H9 (cell line): ENCODE results near the gene USP34. TPM values are rescaled to one million over a fixed set of nuclear protein-coding genes. Genes with fewer than 3 reads are reported as not detected.
A peak's percentile ranks its signal among the peaks of the same experiment; 100 is the strongest.

Source experiments
- DNase-seq: peaks from one replicate; pipeline ENCODE4 v3.0.0-alpha.2; 2017
- H2AFZ ChIP-seq: one replicate; pipeline ENCODE4 v1.6.1; 2013; ENCODE audit warnings: mild to moderate bottlenecking, low read length, control low read depth, moderate library complexity
- H2AK5ac ChIP-seq: 2 replicates; pipeline ENCODE4 v1.6.1; 2013; ENCODE audit warnings: low read length, control low read depth, mixed read lengths; ENCODE audit not compliant: insufficient read length
- H2BK120ac ChIP-seq: one replicate; pipeline ENCODE4 v1.6.1; 2013; ENCODE audit warnings: low read depth, mild to moderate bottlenecking, low read length, control low read depth, inconsistent platforms; ENCODE audit not compliant: poor library complexity, severe bottlenecking
- H2BK12ac ChIP-seq: 2 replicates; pipeline ENCODE4 v1.6.1; 2013; ENCODE audit warnings: low read length, control low read depth, mixed read lengths, low read depth; ENCODE audit not compliant: insufficient read length
- H2BK15ac ChIP-seq: 2 replicates; pipeline ENCODE4 v1.6.1; 2013; ENCODE audit warnings: low read depth, low read length, control low read depth
- H2BK20ac ChIP-seq: one replicate; pipeline ENCODE4 v1.6.1; 2013; ENCODE audit warnings: low read depth, mild to moderate bottlenecking, low read length, control low read depth, inconsistent platforms; ENCODE audit not compliant: poor library complexity, severe bottlenecking
- H2BK5ac ChIP-seq: 2 replicates; pipeline ENCODE4 v1.6.1; 2013; ENCODE audit warnings: low read length, control low read depth, mixed read lengths; ENCODE audit not compliant: insufficient read length
- H3K14ac ChIP-seq: 2 replicates; pipeline ENCODE4 v1.6.1; 2013; ENCODE audit warnings: low read length, control low read depth; ENCODE audit not compliant: insufficient read depth
- H3K18ac ChIP-seq: 2 replicates; pipeline ENCODE4 v1.6.1; 2013; ENCODE audit warnings: low read depth, mild to moderate bottlenecking, mixed read lengths, low read length, control low read depth; ENCODE audit not compliant: insufficient read length
- H3K23ac ChIP-seq: 2 replicates; pipeline ENCODE4 v1.6.1; 2013; ENCODE audit warnings: low read length, control low read depth, mixed read lengths, low read depth; ENCODE audit not compliant: insufficient read length
- H3K23me2 ChIP-seq: 2 replicates; pipeline ENCODE4 v1.6.1; 2013; ENCODE audit warnings: low read depth, mild to moderate bottlenecking, mixed read lengths, low read length, control low read depth; ENCODE audit not compliant: insufficient read length, poor library complexity, severe bottlenecking
- H3K27ac ChIP-seq: 2 replicates; pipeline ENCODE4 v1.5.1; 2013; ENCODE audit warnings: low read length, control low read depth, mixed read lengths, low read depth; ENCODE audit not compliant: insufficient read length
- H3K27me3 ChIP-seq: 2 replicates; pipeline ENCODE4 v1.6.1; 2013; ENCODE audit warnings: low read length, control low read depth, inconsistent platforms; ENCODE audit not compliant: insufficient read depth
- H3K4ac ChIP-seq: 2 replicates; pipeline ENCODE4 v1.6.1; 2013; ENCODE audit warnings: low read depth, mild to moderate bottlenecking, control low read depth, inconsistent platforms, low read length, moderate library complexity
- H3K4me1 ChIP-seq: 2 replicates; pipeline ENCODE4 v1.6.1; 2013; ENCODE audit warnings: low read length, control low read depth, inconsistent platforms; ENCODE audit not compliant: insufficient read depth
- H3K4me2 ChIP-seq: 2 replicates; pipeline ENCODE4 v1.6.1; 2013; ENCODE audit warnings: low read length, control low read depth, mixed read lengths; ENCODE audit not compliant: insufficient read length, insufficient read depth
- H3K56ac ChIP-seq: 2 replicates; pipeline ENCODE4 v1.6.1; 2013; ENCODE audit warnings: low read depth, mild to moderate bottlenecking, mixed read lengths, low read length, control low read depth; ENCODE audit not compliant: insufficient read length
- H3K79me1 ChIP-seq: 2 replicates; pipeline ENCODE4 v1.6.1; 2013; ENCODE audit warnings: low read depth, mild to moderate bottlenecking, moderate library complexity, low read length, control low read depth, inconsistent platforms; ENCODE audit not compliant: insufficient read depth, poor library complexity, severe bottlenecking
- H3K79me2 ChIP-seq: 2 replicates; pipeline ENCODE4 v1.6.1; 2013; ENCODE audit warnings: low read length, control low read depth, inconsistent platforms; ENCODE audit not compliant: insufficient read depth
- H3K9ac ChIP-seq: 2 replicates; pipeline ENCODE4 v1.6.1; 2013; ENCODE audit warnings: low read length, control low read depth, mixed read lengths; ENCODE audit not compliant: insufficient read length; ENCODE audit errors: extremely low read depth
- H3K9me3 ChIP-seq: one replicate; pipeline ENCODE4 v1.6.1; 2013; ENCODE audit warnings: low read depth, low read length, inconsistent platforms; ENCODE audit not compliant: control insufficient read depth
- H3T11ph ChIP-seq: one replicate; pipeline ENCODE4 v1.6.1; 2013; ENCODE audit warnings: mild to moderate bottlenecking, low read length, control low read depth, inconsistent platforms
- H4K20me1 ChIP-seq: one replicate; pipeline ENCODE4 v1.6.1; 2013; ENCODE audit not compliant: control insufficient read depth, insufficient read length, insufficient read depth
- H4K5ac ChIP-seq: 2 replicates; pipeline ENCODE4 v1.6.1; 2013; ENCODE audit warnings: low read depth, mild to moderate bottlenecking, mixed read lengths, low read length, control low read depth; ENCODE audit not compliant: insufficient read length
- H4K8ac ChIP-seq: replicated peaks from 2 replicates; pipeline ENCODE4 v1.6.1; 2013; ENCODE audit warnings: low read length, control low read depth, mixed read lengths, low read depth; ENCODE audit not compliant: insufficient read length
- H4K91ac ChIP-seq: 2 replicates; pipeline ENCODE4 v1.6.1; 2013; ENCODE audit warnings: low read depth, mild to moderate bottlenecking, moderate library complexity, mixed read lengths, low read length, control low read depth; ENCODE audit not compliant: insufficient read length
- H3K27ac Mint-ChIP-seq, 3 experiments: 2 replicates in 2 of 3; 3 replicates in 1 of 3; pipeline ENCODE4 v1.8.0; 2020 to 2021; ENCODE audit warnings: mixed read lengths in 3 of 3, mild to moderate bottlenecking in 1 of 3, moderate library complexity in 1 of 3
- H3K27me3 Mint-ChIP-seq: 2 replicates; pipeline ENCODE4 v1.8.0; 2021; ENCODE audit warnings: low read depth, mild to moderate bottlenecking, moderate library complexity, mixed read lengths
- H3K36me3 Mint-ChIP-seq, 3 experiments: 2 replicates in 2 of 3; 3 replicates in 1 of 3; pipeline ENCODE4 v1.8.0; 2020 to 2021; ENCODE audit warnings: low read depth in 3 of 3, mixed read lengths in 3 of 3; ENCODE audit not compliant: insufficient read depth in 1 of 3
- H3K4me1 Mint-ChIP-seq, 2 experiments: 2 replicates each; pipeline ENCODE4 v1.8.0; 2020; ENCODE audit warnings: mixed read lengths in 2 of 2
- H3K4me3 Mint-ChIP-seq, 2 experiments: 2 replicates in 1 of 2; 3 replicates in 1 of 2; pipeline ENCODE4 v1.8.0; 2020 to 2021; ENCODE audit warnings: mild to moderate bottlenecking in 2 of 2, mixed read lengths in 2 of 2, moderate library complexity in 1 of 2
- H3K9me3 Mint-ChIP-seq, 2 experiments: 2 replicates in 1 of 2; 3 replicates in 1 of 2; pipeline ENCODE4 v1.8.0; 2020; ENCODE audit warnings: mild to moderate bottlenecking in 2 of 2, mixed read lengths in 2 of 2, moderate library complexity in 1 of 2
- WGBS: extraction: QIAGEN DNeasy Blood & Tissue Kit; methylation state at CpG from one replicate; pipeline ENCODE4 v1.1.7; 2013; ENCODE audit warnings: missing lambda C conversion rate, low lambda C conversion rate, mixed read lengths; ENCODE audit not compliant: insufficient read length; ENCODE audit errors: extremely low coverage; 5-methylcytosine and 5-hydroxymethylcytosine counted together
- total RNA-seq: library from RNA; stranded (reverse); gene quantifications from 2 replicates; pipeline ENCODE4 v1.2.1, GENCODE V29; 2021
- TF ChIP-seq, protein P1 (sequence below): fragments of 200-600 bp; sonication (generic); conservative IDR thresholded peaks from 3 replicates; pipeline ENCODE4 v1.8.0; 2021; ENCODE audit warnings: antibody characterized with exemption, mild to moderate bottlenecking

USP34 gene
- total RNA-seq, 1 experiment from 2014 or later, result 93.9 TPM

- no peak overlapping the region for H4K8ac ChIP-seq
Measured at GRCh38 chr2:61187085-61187484, 283.8 kb downstream of the USP34 start.

More at GRCh38 chr2:61187085-61187484, 283.8 kb downstream of the USP34 start:
- Histone ChIP-seq H2BK120ac (no peak overlapping the region), H3K27ac (no peak overlapping the region), H4K5ac (no peak overlapping the region), H3K23ac (no peak overlapping the region), H2AK5ac (no peak overlapping the region), H4K91ac (no peak overlapping the region), H3K9ac (no peak overlapping the region), H3K9me3 (no peaks in the 10 kb centered on the region), H3K4me1 (peaks cover 3% of the 10 kb centered on the region; the same call in 1 of the 2 replicates), H3K18ac (no peak overlapping the region), H3K4ac (no peak overlapping the region), H3T11ph (no peak overlapping the region), H3K4me2 (no peak overlapping the region), H4K20me1 (no peaks in the 10 kb centered on the region), H3K27me3 (no peaks in the 10 kb centered on the region), H2BK15ac (no peak overlapping the region), H2BK20ac (no peak overlapping the region), H3K23me2 (no peaks in the 10 kb centered on the region), H3K79me1 (no peaks in the 10 kb centered on the region), H3K79me2 (no peaks in the 10 kb centered on the region), H2BK12ac (no peak overlapping the region), H2AFZ (no peak overlapping the region), H3K14ac (no peak overlapping the region), H3K56ac (no peak overlapping the region), H2BK5ac (no peak overlapping the region)
- H3K36me3 Mint-ChIP-seq, result peaks cover 44 to 84% (median 83%) of the 10 kb centered on the region in 3 experiments; a peak in 6 of 7 replicates
- peaks cover 11 to 15% of the 10 kb centered on the region in 2 experiments for H3K4me1 Mint-ChIP-seq
- no peaks in the 10 kb centered on the region for H3K9me3 Mint-ChIP-seq
- no peaks in the 10 kb centered on the region for H3K27me3 Mint-ChIP-seq
- WGBS, result no CpG with 5 or more reads among the region's 4 CpGs
- no peak overlapping the region for H3K4me3 Mint-ChIP-seq
- no peak for DNase-seq
- peak overlapping the region in 1 of 3 experiments; percentile 81; a peak in 1 of 7 replicates for H3K27ac Mint-ChIP-seq
- TF ChIP-seq, protein P1, sequence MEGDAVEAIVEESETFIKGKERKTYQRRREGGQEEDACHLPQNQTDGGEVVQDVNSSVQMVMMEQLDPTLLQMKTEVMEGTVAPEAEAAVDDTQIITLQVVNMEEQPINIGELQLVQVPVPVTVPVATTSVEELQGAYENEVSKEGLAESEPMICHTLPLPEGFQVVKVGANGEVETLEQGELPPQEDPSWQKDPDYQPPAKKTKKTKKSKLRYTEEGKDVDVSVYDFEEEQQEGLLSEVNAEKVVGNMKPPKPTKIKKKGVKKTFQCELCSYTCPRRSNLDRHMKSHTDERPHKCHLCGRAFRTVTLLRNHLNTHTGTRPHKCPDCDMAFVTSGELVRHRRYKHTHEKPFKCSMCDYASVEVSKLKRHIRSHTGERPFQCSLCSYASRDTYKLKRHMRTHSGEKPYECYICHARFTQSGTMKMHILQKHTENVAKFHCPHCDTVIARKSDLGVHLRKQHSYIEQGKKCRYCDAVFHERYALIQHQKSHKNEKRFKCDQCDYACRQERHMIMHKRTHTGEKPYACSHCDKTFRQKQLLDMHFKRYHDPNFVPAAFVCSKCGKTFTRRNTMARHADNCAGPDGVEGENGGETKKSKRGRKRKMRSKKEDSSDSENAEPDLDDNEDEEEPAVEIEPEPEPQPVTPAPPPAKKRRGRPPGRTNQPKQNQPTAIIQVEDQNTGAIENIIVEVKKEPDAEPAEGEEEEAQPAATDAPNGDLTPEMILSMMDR, result no peak
